IPS-NIHi7 (cell line): ENCODE results near the gene CCND2.

Experiments
- DNase-seq: peaks from one replicate; pipeline ENCODE4 v3.0.0; 2012; ENCODE audit warnings: mixed read lengths; ENCODE audit errors: extremely low spot score

Gene CCND2

GRCh38 chr12:4276524-4277204 lies 3.1 kb downstream of the CCND2 start:
- peak; percentile 84 for DNase-seq

GRCh38 chr12:4277205-4277543 lies 3.6 kb downstream of the CCND2 start:
- DNase-seq, result no peak

GRCh38 chr12:4277857-4278256 lies 4.3 kb downstream of the CCND2 start:
- no peak for DNase-seq

DNA sequence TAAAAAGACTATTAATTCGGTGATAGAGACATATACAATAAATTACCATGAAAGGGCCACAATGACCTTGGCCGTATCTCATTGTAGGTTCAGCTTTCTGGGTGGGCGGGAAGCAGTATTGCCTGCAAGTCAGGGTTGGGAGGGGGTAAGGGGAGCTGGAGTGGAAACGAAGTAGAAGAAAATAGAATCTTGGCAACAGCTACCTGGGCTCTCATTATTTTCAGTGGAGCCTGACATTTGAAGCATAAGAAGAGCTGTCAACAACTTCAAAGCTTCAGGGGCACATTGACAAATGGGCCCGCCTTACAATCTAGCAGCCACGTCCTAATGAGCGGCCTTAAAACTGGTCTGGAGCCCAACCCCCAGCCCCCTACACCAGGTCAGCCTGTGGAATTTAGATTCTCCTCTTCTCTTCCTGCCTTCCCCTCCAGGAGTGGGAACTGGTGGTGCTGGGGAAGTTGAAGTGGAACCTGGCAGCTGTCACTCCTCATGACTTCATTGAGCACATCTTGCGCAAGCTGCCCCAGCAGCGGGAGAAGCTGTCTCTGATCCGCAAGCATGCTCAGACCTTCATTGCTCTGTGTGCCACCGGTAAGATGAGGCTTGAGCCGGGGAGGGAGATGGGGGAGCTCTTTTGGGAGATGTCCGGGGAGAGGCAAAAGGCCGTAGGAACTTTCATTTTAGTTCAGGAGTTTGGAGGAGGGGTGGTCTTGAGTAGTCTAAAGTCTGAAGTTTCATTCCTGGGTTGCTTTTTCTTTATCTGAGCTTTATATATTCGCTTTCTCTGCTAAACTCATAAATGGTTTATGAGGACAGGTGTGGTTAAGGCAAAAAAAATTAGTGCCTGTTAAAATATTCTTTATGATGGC lies 5.0 kb downstream of the CCND2 start:
- no peak for DNase-seq

DNA sequence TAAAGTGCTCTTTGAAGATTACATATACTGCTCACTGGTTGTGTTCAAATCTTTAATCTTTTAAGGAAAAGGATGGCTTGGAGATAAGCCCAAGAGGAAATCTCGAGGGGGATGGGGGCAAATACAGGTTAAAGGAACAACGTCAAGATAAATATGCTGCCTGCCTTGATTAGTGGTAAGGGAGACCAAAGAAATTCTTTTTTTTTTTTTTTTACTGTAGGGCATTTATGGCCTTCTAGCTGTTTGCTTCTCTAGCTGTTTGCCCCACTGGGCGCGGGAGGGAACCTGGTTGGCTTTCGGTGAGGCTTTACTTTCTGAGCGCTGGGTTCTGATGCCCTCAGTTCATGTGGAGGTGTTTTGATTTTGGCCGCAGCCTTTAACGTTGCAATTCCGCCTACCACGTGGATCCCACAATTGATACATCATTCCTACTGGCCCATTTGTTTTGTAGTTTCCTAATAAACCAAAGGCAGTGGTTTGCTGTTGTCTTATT lies 5.7 kb downstream of the CCND2 start:
- no peak for DNase-seq

DNA sequence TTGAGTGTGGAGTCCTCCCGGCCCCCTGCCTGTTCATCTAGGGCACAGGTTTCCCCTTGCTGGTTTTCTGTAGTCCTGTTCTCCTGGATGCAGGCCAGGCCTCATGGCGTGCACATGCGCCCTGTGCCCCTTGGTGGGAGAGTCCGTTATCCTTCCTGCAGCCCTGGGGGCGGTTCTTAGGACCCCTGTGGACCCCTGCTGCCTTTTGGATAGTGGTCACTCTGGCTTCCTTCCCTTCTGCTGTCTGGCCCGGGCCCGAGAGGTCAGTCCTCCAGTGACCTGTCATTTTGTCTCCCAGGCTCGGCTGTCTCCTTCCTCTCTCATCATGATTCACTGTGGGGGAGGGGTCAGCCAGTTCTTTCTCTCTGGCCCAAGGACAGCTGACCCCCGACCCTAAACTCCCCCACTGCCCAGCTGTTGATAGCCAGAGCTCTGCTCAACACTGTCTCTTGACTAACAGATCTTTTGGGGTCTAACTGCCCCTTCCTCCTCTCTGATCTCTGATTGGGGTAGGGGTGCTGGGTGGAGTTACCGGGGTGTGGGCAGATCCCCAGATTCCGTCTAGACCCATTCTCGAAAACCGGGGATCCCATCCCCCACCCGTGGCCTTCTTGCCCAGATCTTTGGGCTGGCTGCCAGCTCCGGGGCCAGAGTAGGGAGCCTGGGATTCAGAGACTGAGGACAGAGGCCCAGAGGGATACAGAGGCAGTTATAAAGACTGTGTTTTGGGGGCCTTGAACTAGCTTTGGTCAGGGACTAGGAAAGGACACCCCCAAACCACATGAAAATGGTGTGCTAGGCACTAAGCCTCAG lies 7.0 kb downstream of the CCND2 start:
- DNase-seq, result no peak

DNA sequence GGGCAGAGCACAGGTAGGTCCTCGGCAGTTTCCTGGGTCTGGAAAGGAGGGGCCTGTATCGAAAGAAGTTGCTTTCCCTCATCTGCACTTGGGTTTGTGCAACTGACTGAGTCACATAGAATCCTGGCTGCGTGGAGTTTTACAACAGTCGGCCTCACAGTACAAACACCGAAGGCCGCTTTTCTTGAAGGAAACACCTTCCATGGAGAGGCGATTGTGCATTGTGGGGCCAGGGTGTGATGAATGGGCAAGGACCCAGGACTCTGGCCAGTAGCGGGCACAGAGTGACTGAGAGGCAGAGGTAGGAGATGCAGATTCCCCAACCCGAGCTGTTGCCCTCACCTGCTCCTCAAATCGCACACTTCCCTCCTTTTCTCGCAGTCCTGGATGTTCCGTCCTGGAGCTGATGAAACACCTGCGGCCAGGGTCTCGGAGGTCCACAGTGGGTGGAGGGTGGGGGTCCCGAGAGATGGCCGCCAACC lies 7.7 kb downstream of the CCND2 start:
- no peak for DNase-seq

GRCh38 chr12:4282103-4282891 lies 8.7 kb downstream of the CCND2 start:
- DNase-seq, result no peak

- DNase-seq, result no peak
These were observed 9.4 kb downstream of the CCND2 start for GRCh38 chr12:4282892-4283511.

- DNase-seq, result no peak
These were observed 10.1 kb downstream of the CCND2 start for GRCh38 chr12:4283512-4284255.

GRCh38 chr12:4284306-4284705 lies 10.7 kb downstream of the CCND2 start:
- DNase-seq, result no peak

DNA sequence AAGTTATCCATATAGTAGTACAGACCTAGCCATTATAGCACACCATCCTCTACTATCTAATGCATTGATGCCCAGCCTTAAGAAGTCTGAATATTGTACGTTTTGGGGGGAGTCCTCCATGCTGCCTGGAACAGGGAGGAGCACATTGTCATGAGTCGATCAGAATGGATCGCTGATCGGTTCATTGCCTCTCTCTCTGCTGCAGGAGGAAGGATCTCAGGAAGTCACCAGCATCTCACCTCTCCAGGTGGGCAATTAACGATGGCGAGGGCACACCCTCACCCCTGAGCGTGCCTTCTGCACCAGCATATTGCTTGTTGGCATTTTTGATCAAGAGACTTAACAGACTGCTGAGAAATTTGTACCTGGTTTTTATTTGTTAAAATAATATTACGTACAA lies 11.5 kb downstream of the CCND2 start:
- DNase-seq, result no peak

DNA sequence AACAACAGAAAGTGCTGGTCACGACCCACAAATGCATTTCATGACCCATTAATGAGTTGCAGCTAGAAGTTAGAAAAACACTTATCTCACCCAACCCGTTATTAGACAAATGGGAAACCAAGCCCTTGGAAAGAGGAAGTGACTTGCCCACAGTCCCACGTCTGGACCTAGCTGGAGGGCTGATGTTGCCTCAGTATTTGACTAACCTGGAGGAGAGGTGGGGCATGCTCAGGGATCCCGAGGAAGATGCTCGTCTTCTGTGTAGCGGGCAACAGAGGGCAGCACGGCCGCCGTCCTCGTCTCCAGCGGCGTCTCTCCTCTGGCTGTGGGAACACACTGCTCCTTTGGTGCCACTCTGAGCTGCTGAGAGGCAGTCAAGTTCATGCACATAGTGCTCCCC lies 12.7 kb downstream of the CCND2 start:
- DNase-seq, result no peak

DNA sequence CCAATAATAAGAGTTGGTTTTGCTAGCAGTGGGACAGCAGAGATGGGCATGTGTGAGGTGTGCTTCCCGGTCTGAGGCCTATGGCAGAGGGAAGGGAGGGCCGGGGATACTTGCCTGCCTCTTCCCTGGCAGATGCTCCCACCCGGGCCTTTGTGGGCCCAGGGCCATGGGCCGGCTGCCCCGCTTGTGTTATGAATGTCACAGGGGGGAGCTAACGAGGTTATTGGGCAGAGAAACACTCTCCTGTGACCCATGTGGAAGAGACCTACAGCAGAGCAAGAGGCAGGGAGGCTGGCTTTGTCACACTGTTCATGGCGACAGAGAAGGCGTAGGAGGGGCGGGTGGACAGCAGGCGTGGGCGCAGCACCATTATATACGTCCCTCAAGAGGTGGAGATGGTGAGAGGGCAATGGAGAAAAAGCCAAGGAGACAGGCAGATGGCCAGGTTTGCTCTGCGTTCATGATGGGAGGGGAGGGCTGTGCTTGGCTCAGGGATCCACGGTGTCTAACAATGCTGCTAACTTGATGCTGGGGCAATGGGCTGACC lies 13.3 kb downstream of the CCND2 start:
- no peak for DNase-seq

- DNase-seq, result no peak
These were observed 14.0 kb downstream of the CCND2 start for GRCh38 chr12:4287325-4288211.

GRCh38 chr12:4288296-4289131 lies 15.0 kb downstream of the CCND2 start:
- DNase-seq, result no peak

GRCh38 chr12:4289231-4289878 lies 15.8 kb downstream of the CCND2 start:
- DNase-seq, result no peak
